Fibroblast of the aortic adventitia (primary cell): ENCODE data around the gene CEP43. TPM values are rescaled to one million over a fixed set of nuclear protein-coding genes. Genes with fewer than 3 reads are reported as not detected.
"Not testable (repeated sequence)": the region's sequence is repeated elsewhere in the genome, so short reads cannot be mapped to it uniquely, and the experiment has no call there.

ENCODE experiments used
- DNase-seq: peaks from one replicate; pipeline ENCODE4 v3.0.0-alpha.2; 2010; ENCODE audit warnings: low read depth
- H3K4me3 ChIP-seq: 2 replicates; pipeline ENCODE4 v1.5.1; 2011; ENCODE audit warnings: low read depth, mild to moderate bottlenecking, control low read depth, low read length, moderate library complexity
- CTCF ChIP-seq: IDR thresholded peaks from 2 replicates; pipeline ENCODE4 v1.5.1; 2011; ENCODE audit warnings: mild to moderate bottlenecking, low read length, control low read depth, inconsistent platforms; ENCODE audit not compliant: insufficient read depth
- total RNA-seq: library from RNA; depleted of rRNA; stranded (reverse); fragments of >200 nt; gene quantifications from 2 replicates; pipeline ENCODE4 v1.2.3, GENCODE V29; 2012; ENCODE audit warnings: low replicate concordance

The CEP43 gene
- 22.0 and 27.8 TPM in 2 replicates for total RNA-seq

GRCh38 chr6:166999145-166999883, at the start of gene CEP43:
CEP43 (plus strand) TSS chr6:166999397; CDS start chr6:166999413, 16 bp downstream.
- no peak for TF ChIP-seq CTCF
- peak within 1 kb of the TSS; percentile 87 for H3K4me3 ChIP-seq
- DNase-seq: peak; percentile 94

GRCh38 chr6:166949528-166950442, 49.4 kb upstream of the CEP43 start:
- no peak for DNase-seq
- TF ChIP-seq CTCF: no peak
- no peak overlapping the region for H3K4me3 ChIP-seq

GRCh38 chr6:166950443-166950821, 48.8 kb upstream of the CEP43 start:
- no peak for DNase-seq
- TF ChIP-seq CTCF: no peak
- no peak overlapping the region for H3K4me3 ChIP-seq

- DNase-seq: peak; percentile 48
- TF ChIP-seq CTCF: peak; percentile 56
- H3K4me3 ChIP-seq: not testable (repeated sequence)
These were observed 48.1 kb upstream of the CEP43 start for GRCh38 chr6:166950892-166951669.

GRCh38 chr6:166951670-166952060, 47.5 kb upstream of the CEP43 start:
- TF ChIP-seq CTCF: no peak
- DNase-seq: no peak
- H3K4me3 ChIP-seq: no peak overlapping the region

- no peak for TF ChIP-seq CTCF
- DNase-seq: no peak
These were observed 47.1 kb upstream of the CEP43 start for GRCh38 chr6:166952121-166952520.

More at GRCh38 chr6:166952121-166952520, 47.1 kb upstream of the CEP43 start:
- H3K4me3 ChIP-seq: no peak overlapping the region
